ENCODE data around the gene DUSP9.

GRCh38 chrX:153665726-153666306 lies 18.8 kb downstream of the DUSP9 start:
- TF ChIP-seq FOXP2 (optimal IDR thresholded peaks at IDR 0.05; ENCODE audit: borderline replicate concordance, extremely low read depth, extremely low read length, insufficient read depth) = no peak
- no peak for TF ChIP-seq POLR2AphosphoS5 (IDR thresholded peaks at IDR 0.05; ENCODE audit: low read depth, low read length)
- no peak for TF ChIP-seq REST (IDR thresholded peaks at IDR 0.05; ENCODE audit: insufficient read depth in 1 of 2, low read depth in 2 of 2, low read length in 2 of 2)
- no peak for TF ChIP-seq TAF1 (IDR thresholded peaks at IDR 0.05; ENCODE audit: borderline replicate concordance, insufficient read depth, low read length)
